Trophoblast cell (in vitro differentiated cells and primary cell): ENCODE results near the gene NBDY.
"Not testable (repeated sequence)": the region's sequence is repeated elsewhere in the genome, so short reads cannot be mapped to it uniquely, and the experiment has no call there.

ENCODE experiments used
- DNase-seq, 2 donors: peaks; one replicate each; pipeline ENCODE4 v3.0.0-alpha.2; 2016
- H2AFZ ChIP-seq: 2 replicates; pipeline ENCODE4 v1.6.1; 2013; ENCODE audit warnings: low read length, moderate library complexity, mild to moderate bottlenecking; ENCODE audit not compliant: insufficient read depth, poor library complexity
- H2AK5ac ChIP-seq: 2 replicates; pipeline ENCODE4 v1.6.1; 2013; ENCODE audit warnings: mild to moderate bottlenecking, low read length
- H2BK120ac ChIP-seq: 2 replicates; pipeline ENCODE4 v1.6.1; 2013; ENCODE audit warnings: low read length, mild to moderate bottlenecking, moderate library complexity; ENCODE audit not compliant: insufficient read depth, poor library complexity
- H2BK12ac ChIP-seq: 2 replicates; pipeline ENCODE4 v1.6.1; 2013; ENCODE audit warnings: mild to moderate bottlenecking, low read length, moderate library complexity
- H2BK5ac ChIP-seq: 2 replicates; pipeline ENCODE4 v1.6.1; 2013; ENCODE audit warnings: low read length, low read depth, moderate library complexity, mild to moderate bottlenecking; ENCODE audit not compliant: poor library complexity
- H3K14ac ChIP-seq: 2 replicates; pipeline ENCODE4 v1.6.1; 2013; ENCODE audit warnings: mild to moderate bottlenecking, low read length
- H3K18ac ChIP-seq: 2 replicates; pipeline ENCODE4 v1.6.1; 2013; ENCODE audit warnings: mild to moderate bottlenecking, low read length
- H3K23ac ChIP-seq: 2 replicates; pipeline ENCODE4 v1.6.1; 2013; ENCODE audit warnings: low read length
- H3K27ac ChIP-seq: 2 replicates; pipeline ENCODE4 v1.5.1; 2013; ENCODE audit warnings: low read depth, mild to moderate bottlenecking, inconsistent platforms, low read length, moderate library complexity
- H3K27me3 ChIP-seq: 2 replicates; pipeline ENCODE4 v1.6.1; 2013; ENCODE audit warnings: inconsistent platforms, mild to moderate bottlenecking, low read length, moderate library complexity; ENCODE audit not compliant: insufficient read depth
- H3K36me3 ChIP-seq, 2 experiments: 1 replicate in 1 of 2; 2 replicates in 1 of 2; pipeline ENCODE4 v1.6.1; 2013; ENCODE audit warnings: low read length in 2 of 2, mild to moderate bottlenecking in 2 of 2, moderate library complexity in 1 of 2; ENCODE audit not compliant: insufficient read depth in 2 of 2, control insufficient read depth in 1 of 2
- H3K4ac ChIP-seq: 2 replicates; pipeline ENCODE4 v1.6.1; 2013; ENCODE audit warnings: low read depth, mild to moderate bottlenecking, low read length, moderate library complexity
- H3K4me1 ChIP-seq, 2 experiments: 1 replicate in 1 of 2; 2 replicates in 1 of 2; pipeline ENCODE4 v1.6.1; 2013; ENCODE audit warnings: low read length in 2 of 2, mild to moderate bottlenecking in 2 of 2, moderate library complexity in 1 of 2; ENCODE audit not compliant: insufficient read depth in 2 of 2, control insufficient read depth in 1 of 2
- H3K4me2 ChIP-seq: 2 replicates; pipeline ENCODE4 v1.6.1; 2013; ENCODE audit warnings: inconsistent platforms, mild to moderate bottlenecking, low read length, moderate library complexity
- H3K4me3 ChIP-seq: 2 replicates; pipeline ENCODE4 v1.5.1; 2013; ENCODE audit warnings: mild to moderate bottlenecking, low read depth, low read length, inconsistent platforms
- H3K79me1 ChIP-seq: one replicate; pipeline ENCODE4 v1.6.1; 2013; ENCODE audit warnings: low read length
- H3K79me2 ChIP-seq: 2 replicates; pipeline ENCODE4 v1.6.1; 2013; ENCODE audit warnings: low read length, mild to moderate bottlenecking; ENCODE audit not compliant: control insufficient read depth, insufficient read depth, poor library complexity
- H3K9ac ChIP-seq: 2 replicates; pipeline ENCODE4 v1.6.1; 2013; ENCODE audit warnings: mild to moderate bottlenecking, low read length
- H3K9me3 ChIP-seq: 2 replicates; pipeline ENCODE4 v1.6.1; 2013; ENCODE audit warnings: low read depth, mild to moderate bottlenecking, control low read depth, inconsistent platforms, low read length; ENCODE audit not compliant: insufficient read depth
- H4K12ac ChIP-seq: 2 replicates; pipeline ENCODE4 v1.6.1; 2013; ENCODE audit warnings: low read depth, mild to moderate bottlenecking, low read length, moderate library complexity
- H4K8ac ChIP-seq: 2 replicates; pipeline ENCODE4 v1.6.1; 2013; ENCODE audit warnings: low read depth, mild to moderate bottlenecking, low read length, moderate library complexity
- H4K91ac ChIP-seq: one replicate; pipeline ENCODE4 v1.6.1; 2013; ENCODE audit warnings: low read depth, mild to moderate bottlenecking, low read length, moderate library complexity
- WGBS: extraction: QIAGEN DNeasy Blood & Tissue Kit; methylation state at CpG from one replicate; pipeline ENCODE4 v1.1.7; 2013; ENCODE audit warnings: missing lambda C conversion rate; ENCODE audit not compliant: insufficient read length, insufficient coverage; ENCODE audit errors: extremely low coverage; 5-methylcytosine and 5-hydroxymethylcytosine counted together

The NBDY gene

DNA sequence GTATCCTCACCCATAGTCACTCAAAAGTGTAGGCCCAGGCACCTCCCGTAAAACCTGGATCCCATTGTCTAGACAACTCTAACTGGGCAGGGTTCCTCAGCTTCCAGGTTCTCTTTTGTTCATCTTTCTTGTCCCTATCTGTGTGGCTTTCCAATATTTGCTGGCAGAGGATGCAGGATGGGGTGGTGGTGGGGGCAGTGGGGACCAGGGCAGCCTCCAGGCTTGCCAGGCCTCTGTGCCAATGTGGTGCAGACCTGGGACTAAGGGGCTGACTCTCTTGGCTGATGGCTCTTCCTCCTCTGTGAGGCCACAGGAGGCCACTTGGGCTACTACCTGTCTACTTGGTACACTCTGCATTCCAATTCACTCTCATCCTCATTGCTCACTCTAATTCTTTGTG lies 76.4 kb downstream of the NBDY start:
- Histone ChIP-seq H2BK5ac (no peak overlapping the region), H3K79me2 (no peaks in the 10 kb centered on the region), H3K4ac (no peak overlapping the region), H4K91ac (no peak overlapping the region), H3K27me3 (no peaks in the 10 kb centered on the region), H3K4me2 (no peak overlapping the region), H2BK12ac (no peak overlapping the region), H3K23ac (no peak overlapping the region), H3K14ac (no peak overlapping the region), H3K27ac (no peak overlapping the region), H3K9me3 (no peaks in the 10 kb centered on the region), H4K8ac (no peak overlapping the region), H3K18ac (no peak overlapping the region), H2BK120ac (no peak overlapping the region), H2AFZ (no peak overlapping the region), H3K36me3 (peaks cover 0 to 3% of the 10 kb centered on the region in 2 experiments), H3K79me1 (no peaks in the 10 kb centered on the region), H3K9ac (no peak overlapping the region), H3K4me3 (no peak overlapping the region), H3K4me1 (peaks cover under 1 to 2% of the 10 kb centered on the region in 2 experiments), H2AK5ac (no peak overlapping the region), H4K12ac (no peak overlapping the region)
- WGBS: no CpG with 5 or more reads among the region's 1 CpG
- no peak for DNase-seq

- not testable (repeated sequence) for H4K8ac ChIP-seq, H2BK12ac ChIP-seq, H3K4me2 ChIP-seq, H3K14ac ChIP-seq, H3K4me1 ChIP-seq, H3K9me3 ChIP-seq, H2BK5ac ChIP-seq, DNase-seq, H3K27ac ChIP-seq, H3K27me3 ChIP-seq, H3K4ac ChIP-seq, H4K12ac ChIP-seq, H3K79me1 ChIP-seq, H3K4me3 ChIP-seq, H4K91ac ChIP-seq, H2AFZ ChIP-seq, H3K9ac ChIP-seq, H3K79me2 ChIP-seq, H3K23ac ChIP-seq, H2AK5ac ChIP-seq, H3K36me3 ChIP-seq, H2BK120ac ChIP-seq, H3K18ac ChIP-seq
- WGBS: no CpG with 5 or more reads among the region's 2 CpGs
Observed at GRCh38 chrX:56806176-56806575, 77.1 kb downstream of the NBDY start.

- no peak for DNase-seq
- no peak overlapping the region for H4K12ac ChIP-seq
- H3K9ac ChIP-seq: no peak overlapping the region
- H3K27me3 ChIP-seq: no peaks in the 10 kb centered on the region
- H3K36me3 ChIP-seq: peaks cover 5 to 6% of the 10 kb centered on the region in 2 experiments
- no peak overlapping the region for H3K14ac ChIP-seq
- H4K91ac ChIP-seq: no peak overlapping the region
- H3K23ac ChIP-seq: no peak overlapping the region
- no peak overlapping the region for H3K4me2 ChIP-seq
- H3K4me3 ChIP-seq: no peak overlapping the region
- H3K9me3 ChIP-seq: no peaks in the 10 kb centered on the region
- peaks cover 0 to 4% of the 10 kb centered on the region in 2 experiments for H3K4me1 ChIP-seq
- WGBS: no CpG with 5 or more reads among the region's 5 CpGs
- H2AK5ac ChIP-seq: no peak overlapping the region
- no peak overlapping the region for H2AFZ ChIP-seq
- H4K8ac ChIP-seq: no peak overlapping the region
- H2BK12ac ChIP-seq: no peak overlapping the region
- no peak overlapping the region for H3K18ac ChIP-seq
- H2BK5ac ChIP-seq: no peak overlapping the region
- no peaks in the 10 kb centered on the region for H3K79me2 ChIP-seq
- no peak overlapping the region for H3K27ac ChIP-seq
- H3K4ac ChIP-seq: no peak overlapping the region
- H3K79me1 ChIP-seq: peaks cover 3% of the 10 kb centered on the region
- no peak overlapping the region for H2BK120ac ChIP-seq
Observed at GRCh38 chrX:56811599-56811998, 82.6 kb downstream of the NBDY start.

GRCh38 chrX:56812515-56813105 lies 83.6 kb downstream of the NBDY start:
- no peak overlapping the region for H4K91ac ChIP-seq
- DNase-seq: no peak
- no peak overlapping the region for H2AK5ac ChIP-seq
- no peak overlapping the region for H4K12ac ChIP-seq
- H3K27ac ChIP-seq: no peak overlapping the region
- no peak overlapping the region for H3K23ac ChIP-seq
- H3K9ac ChIP-seq: no peak overlapping the region
- H3K4me2 ChIP-seq: no peak overlapping the region
- H2BK5ac ChIP-seq: no peak overlapping the region
- peaks cover 3% of the 10 kb centered on the region for H3K79me1 ChIP-seq
- no CpG with 5 or more reads among the region's 7 CpGs for WGBS
- peaks cover 0 to 4% of the 10 kb centered on the region in 2 experiments for H3K4me1 ChIP-seq
- H3K18ac ChIP-seq: no peak overlapping the region
- no peak overlapping the region for H2BK12ac ChIP-seq
- no peak overlapping the region for H3K4me3 ChIP-seq
- H3K36me3 ChIP-seq: peaks cover 5 to 6% of the 10 kb centered on the region in 2 experiments
- no peaks in the 10 kb centered on the region for H3K9me3 ChIP-seq
- H3K27me3 ChIP-seq: no peaks in the 10 kb centered on the region
- no peak overlapping the region for H4K8ac ChIP-seq
- no peaks in the 10 kb centered on the region for H3K79me2 ChIP-seq
- H2BK120ac ChIP-seq: no peak overlapping the region
- H3K14ac ChIP-seq: no peak overlapping the region
- H2AFZ ChIP-seq: no peak overlapping the region
- H3K4ac ChIP-seq: no peak overlapping the region
